Sigmoid colon (tissue), 7 donors: Measurements from ENCODE around the gene HSPA1B. TPM values are rescaled to one million over a fixed set of nuclear protein-coding genes. Genes with fewer than 3 reads are reported as not detected.

Experiments used
- DNase-seq: peaks from one replicate; pipeline ENCODE4 v3.0.0-alpha.2; 2019
- H3K27ac ChIP-seq, 4 donors: fragments of 200-600 bp; sonication (generic); one replicate each; pipeline ENCODE4 v1.5.1; 2016 to 2019; ENCODE audit warnings: mild to moderate bottlenecking in 1 of 4
- H3K27me3 ChIP-seq, 3 donors: fragments of 200-600 bp; sonication (generic); one replicate each; pipeline ENCODE4 v1.5.1; 2019; ENCODE audit warnings: mild to moderate bottlenecking in 1 of 3
- H3K36me3 ChIP-seq, 4 donors: fragments of 200-600 bp; sonication (generic); one replicate each; pipeline ENCODE4 v1.5.1; 2016 to 2019
- H3K4me1 ChIP-seq, 4 donors: fragments of 200-600 bp; sonication (generic); one replicate each; pipeline ENCODE4 v1.5.1; 2017 to 2019
- H3K4me3 ChIP-seq, 4 donors: fragments of 200-600 bp; sonication (generic); one replicate each; pipeline ENCODE4 v1.5.1; 2017 to 2019; ENCODE audit warnings: mild to moderate bottlenecking in 2 of 4, moderate library complexity in 1 of 4
- H3K9me3 ChIP-seq, 4 donors: fragments of 200-600 bp in 3 of 4; sonication (generic) in 3 of 4; one replicate each; pipeline versions ENCODE4 v1.5.1 to v1.6.1; 2013 to 2019
- EP300 ChIP-seq, 4 donors: sonication (generic); formaldehyde crosslinking; IDR thresholded peaks; one replicate each; pipeline ENCODE4 v1.6.1; 2017; ENCODE audit warnings: antibody characterized with exemption in 4 of 4
- POLR2A ChIP-seq, 2 donors: fragments of 450-650 bp; IDR thresholded peaks; one replicate each; pipeline ENCODE4 v1.6.1; 2016; ENCODE audit warnings: antibody characterized with exemption in 2 of 2, mild to moderate bottlenecking in 2 of 2, moderate library complexity in 2 of 2
- POLR2AphosphoS5 ChIP-seq, 4 donors: sonication (generic); formaldehyde crosslinking; IDR thresholded peaks; one replicate each; pipeline ENCODE4 v1.6.1; 2017; ENCODE audit warnings: antibody characterized with exemption in 4 of 4
- WGBS, 2 donors: extraction: QIAGEN DNeasy Blood & Tissue Kit; methylation state at CpG; one replicate each; pipeline ENCODE4 v1.1.7; 2013; 5-methylcytosine and 5-hydroxymethylcytosine counted together
- intact Hi-C: fragments of 100-400 bp; cut with DNase I; formaldehyde crosslinking; loops from one replicate; pipeline ENCODE4 v1.15.1; 2023
- polyA plus RNA-seq, 3 donors: library from polyadenylated mRNA; stranded (reverse); fragments of 200-250 nt; gene quantifications; one replicate each; pipeline ENCODE4 v1.2.3, GENCODE V29; 2013
- total RNA-seq, 4 donors: library from RNA; depleted of rRNA; stranded (reverse); fragments of >200 nt; gene quantifications; one replicate each; pipeline ENCODE4 v1.1.0, GENCODE V29; 2016
- TF ChIP-seq, protein P1 (sequence below), 4 experiments: fragments of 450-650 bp in 3 of 4; fragments of 200-600 bp in 1 of 4; IDR thresholded peaks; one replicate each; pipeline ENCODE4 v1.5.1; 2016 to 2019; ENCODE audit warnings: antibody characterized with exemption in 4 of 4, mild to moderate bottlenecking in 3 of 4, moderate library complexity in 2 of 4
- donor health status: healthy with polysubstance abuse.
- donor health status: Bipolar disorder and iron deficiency.
- donor health status: healthy.

The HSPA1B gene
- total and polyA plus RNA-seq, 7 donors = 63.1 to 237 (median 104) TPM

DNA sequence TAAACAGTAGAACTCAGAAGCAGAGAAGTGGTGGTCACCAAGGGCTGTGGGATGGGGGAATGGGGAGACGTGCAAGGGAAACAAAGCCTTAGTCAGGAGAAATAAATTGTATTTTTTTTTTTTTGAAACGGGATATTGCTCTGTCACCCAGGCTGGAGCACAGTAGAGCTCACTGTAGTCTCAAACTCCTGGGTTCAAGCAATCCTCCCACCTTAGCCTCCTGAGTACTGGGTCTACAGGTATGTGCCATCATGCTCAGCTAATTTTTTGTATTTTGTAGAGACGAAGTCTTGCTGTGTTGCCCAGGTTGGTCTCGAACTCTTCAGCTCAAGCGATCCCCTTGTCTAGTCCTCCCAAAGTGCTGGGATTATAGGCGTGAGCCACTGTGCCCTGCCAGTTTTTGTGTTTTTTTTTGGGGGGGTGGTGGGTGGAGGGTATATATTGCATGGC, 3.4 kb downstream of the HSPA1B start:
- WGBS, 2 donors = 21 to 53% methylated on average over 6 of the region's 6 CpGs
- DNase-seq = no peak
- TF ChIP-seq, protein P1, sequence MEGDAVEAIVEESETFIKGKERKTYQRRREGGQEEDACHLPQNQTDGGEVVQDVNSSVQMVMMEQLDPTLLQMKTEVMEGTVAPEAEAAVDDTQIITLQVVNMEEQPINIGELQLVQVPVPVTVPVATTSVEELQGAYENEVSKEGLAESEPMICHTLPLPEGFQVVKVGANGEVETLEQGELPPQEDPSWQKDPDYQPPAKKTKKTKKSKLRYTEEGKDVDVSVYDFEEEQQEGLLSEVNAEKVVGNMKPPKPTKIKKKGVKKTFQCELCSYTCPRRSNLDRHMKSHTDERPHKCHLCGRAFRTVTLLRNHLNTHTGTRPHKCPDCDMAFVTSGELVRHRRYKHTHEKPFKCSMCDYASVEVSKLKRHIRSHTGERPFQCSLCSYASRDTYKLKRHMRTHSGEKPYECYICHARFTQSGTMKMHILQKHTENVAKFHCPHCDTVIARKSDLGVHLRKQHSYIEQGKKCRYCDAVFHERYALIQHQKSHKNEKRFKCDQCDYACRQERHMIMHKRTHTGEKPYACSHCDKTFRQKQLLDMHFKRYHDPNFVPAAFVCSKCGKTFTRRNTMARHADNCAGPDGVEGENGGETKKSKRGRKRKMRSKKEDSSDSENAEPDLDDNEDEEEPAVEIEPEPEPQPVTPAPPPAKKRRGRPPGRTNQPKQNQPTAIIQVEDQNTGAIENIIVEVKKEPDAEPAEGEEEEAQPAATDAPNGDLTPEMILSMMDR (IDR thresholded peaks at IDR 0.05) = no peak
- peak in 1 of 4 donors; percentile 17 for TF ChIP-seq POLR2AphosphoS5 (IDR thresholded peaks at IDR 0.05)
- Histone ChIP-seq H3K4me3 (peak overlapping the region; percentile 56 to 65 (median 59)), H3K9me3 (no peaks in the 10 kb centered on the region), H3K27ac (peak overlapping the region; percentile 75 to 96 (median 94)), H3K4me1 (peaks cover 0 to 44% (median 40%) of the 10 kb centered on the region in 4 donors), H3K27me3 (no peaks in the 10 kb centered on the region), H3K36me3 (no peaks in the 10 kb centered on the region)
- intact Hi-C loops = loop anchor here (1.0 to 10.0 kb wide), 5 partner anchors 35 to 286 kb away; partner anchors contain the start of genes ATP6V1G2, DDAH2, DDX39B and NELFE

DNA sequence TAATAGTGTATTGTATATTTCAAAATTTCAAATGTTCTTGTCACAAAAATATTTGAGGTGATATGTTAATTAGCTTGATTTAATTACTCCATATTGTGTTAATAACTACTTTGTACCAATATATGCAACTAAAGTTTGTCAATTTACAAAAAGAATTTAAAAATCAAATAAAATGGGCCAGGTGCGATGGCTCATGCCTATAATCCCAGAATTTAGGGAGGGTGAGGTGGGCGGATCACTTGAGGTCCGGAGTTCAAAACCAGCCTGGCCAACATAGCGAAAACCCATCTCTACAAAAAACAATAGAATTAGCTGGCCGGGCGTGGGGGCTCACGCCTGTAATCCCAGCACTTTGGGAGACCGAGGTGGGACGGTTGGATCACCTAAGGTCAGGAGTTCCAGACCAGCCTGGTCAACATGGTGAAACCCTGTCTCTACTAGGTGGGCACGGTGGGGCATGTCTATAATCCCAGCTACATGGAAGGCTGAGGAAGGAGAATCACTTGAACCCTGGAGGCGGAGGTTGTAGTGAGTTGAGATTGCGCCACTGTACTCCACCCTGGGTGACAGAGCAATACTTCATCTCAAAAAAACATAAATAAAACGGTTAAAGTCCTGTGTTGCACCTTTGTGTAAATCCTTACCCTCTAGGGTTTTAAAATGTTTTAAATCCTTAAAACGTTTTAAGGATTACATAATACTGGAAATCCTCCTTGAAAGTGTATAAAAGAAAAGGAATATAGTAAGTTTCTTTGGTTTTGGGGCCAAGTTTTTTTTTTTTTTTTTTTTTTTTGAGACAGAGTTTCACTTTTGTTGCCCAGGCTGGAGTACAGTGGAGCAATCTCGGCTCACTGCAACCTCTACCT, 4.0 kb downstream of the HSPA1B start:
- Histone ChIP-seq H3K27me3 (no peaks in the 10 kb centered on the region), H3K4me3 (peak overlapping the region; percentile 56 to 65 (median 59)), H3K4me1 (peaks cover 0 to 44% (median 40%) of the 10 kb centered on the region in 4 donors), H3K9me3 (no peaks in the 10 kb centered on the region), H3K27ac (peak overlapping the region; percentile 75 to 96 (median 94)), H3K36me3 (peaks cover 0 to 1% (median 0%) of the 10 kb centered on the region in 4 donors)
- intact Hi-C loops = loop anchor here (2.0 to 10.0 kb wide), 3 partner anchors 103 to 287 kb away; partner anchors contain the start of genes ATP6V1G2, DDAH2, DDX39B and NELFE
- 40 to 81% methylated on average over 15 of the region's 15 CpGs for WGBS, 2 donors
- no peak for DNase-seq
- TF ChIP-seq POLR2AphosphoS5 (IDR thresholded peaks at IDR 0.05) = peak in 1 of 4 donors; percentile 29
- TF ChIP-seq, protein P1 (IDR thresholded peaks at IDR 0.05) = no peak

DNA sequence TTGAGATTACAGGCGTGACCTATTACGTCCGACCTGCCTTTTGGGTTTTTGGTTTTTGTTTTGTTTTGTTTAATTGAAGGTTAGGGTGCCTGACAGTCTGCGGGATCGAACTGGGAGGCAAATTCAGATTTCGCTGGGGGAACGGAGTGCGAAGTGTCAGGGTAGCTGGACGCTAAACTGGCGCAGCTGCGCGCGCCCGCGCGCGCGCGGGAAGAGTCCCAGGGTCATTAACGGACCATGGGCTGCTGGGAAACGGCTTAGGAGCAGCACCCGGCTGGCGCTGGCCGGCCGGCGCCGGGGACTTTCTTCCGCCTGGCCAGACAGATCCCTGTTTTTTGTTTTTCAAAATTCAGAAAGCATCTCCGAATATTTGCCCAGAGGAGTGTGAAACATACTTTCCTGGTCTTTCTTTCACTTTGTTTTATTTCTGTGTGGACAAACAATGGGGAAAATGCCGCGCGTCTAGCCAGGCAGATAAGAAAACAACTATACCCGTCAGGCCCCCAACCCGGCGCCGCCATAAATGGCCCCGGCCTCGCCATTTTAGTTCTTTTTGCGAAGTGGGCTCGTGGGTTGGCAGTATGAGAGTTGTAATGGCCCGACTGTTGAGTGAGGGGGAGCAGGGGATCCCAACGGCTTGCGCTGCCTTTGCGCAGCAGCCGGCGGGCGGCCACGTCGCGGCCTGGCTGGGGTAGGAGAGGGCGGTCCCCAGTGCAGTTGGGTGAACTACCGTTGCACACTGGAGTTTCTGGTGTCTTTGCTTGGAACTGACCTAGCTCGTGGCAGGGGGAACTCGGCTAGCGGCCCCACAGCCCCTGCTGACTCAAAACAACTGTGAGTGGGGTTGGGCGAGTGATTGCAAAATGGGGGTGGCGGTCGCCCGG, 7.1 kb downstream of the HSPA1B start:
- peaks cover 0 to 67% (median 59%) of the 10 kb centered on the region in 4 donors for H3K4me1 ChIP-seq
- H3K9me3 ChIP-seq = no peaks in the 10 kb centered on the region
- peak overlapping the region; percentile 63 to 85 (median 74) for H3K4me3 ChIP-seq
- peak; percentile 93 for DNase-seq
- peak overlapping the region; percentile 90 to 96 (median 94) for H3K27ac ChIP-seq
- no peaks in the 10 kb centered on the region for H3K27me3 ChIP-seq
- TF ChIP-seq POLR2A (IDR thresholded peaks at IDR 0.05) (peak; percentile 42 to 70), POLR2AphosphoS5 (IDR thresholded peaks at IDR 0.05) (peak; percentile 65 to 85 (median 80)), EP300 (IDR thresholded peaks at IDR 0.05) (peak in 2 of 4 donors; percentile 55 to 59)
- TF ChIP-seq, protein P1 (IDR thresholded peaks at IDR 0.05) = no peak
- H3K36me3 ChIP-seq = peaks cover 14 to 31% (median 21%) of the 10 kb centered on the region in 4 donors
- intact Hi-C loops = loop anchor here (1.0 to 10.0 kb wide), 3 partner anchors 28 to 290 kb away; partner anchors contain the start of genes ATP6V1G2, DDX39B, NELFE and NEU1
- WGBS, 2 donors = 0 to 1% methylated on average over 59 of the region's 59 CpGs

DNA sequence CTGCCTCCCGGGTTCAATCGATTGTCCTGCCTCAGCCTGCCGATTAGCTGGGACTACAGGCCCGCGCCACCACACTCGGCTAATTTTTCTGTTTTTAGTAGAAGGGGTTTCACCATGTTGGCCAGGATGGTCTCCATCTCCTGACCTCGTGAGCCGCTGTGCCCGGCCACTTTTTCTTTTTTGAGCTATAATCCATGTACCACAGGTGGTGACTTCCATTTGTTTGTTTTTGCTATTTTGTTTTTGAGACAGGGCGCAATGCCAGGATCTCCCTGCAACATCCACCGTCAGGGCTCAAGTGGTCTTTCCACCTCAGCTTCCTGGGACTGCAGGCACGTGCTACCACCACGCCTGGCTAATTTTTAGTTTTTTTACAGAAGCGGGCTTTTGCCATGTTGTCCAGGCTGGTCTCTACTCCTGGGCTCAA, 8.5 kb downstream of the HSPA1B start:
- WGBS, 2 donors = 3 to 10% methylated on average over 14 of the region's 14 CpGs
- peaks cover 0 to 61% (median 53%) of the 10 kb centered on the region in 4 donors for H3K4me1 ChIP-seq
- H3K9me3 ChIP-seq = no peaks in the 10 kb centered on the region

More for the DNA sequence above, 8.5 kb downstream of the HSPA1B start:
- TF ChIP-seq POLR2A (IDR thresholded peaks at IDR 0.05) (no peak), POLR2AphosphoS5 (IDR thresholded peaks at IDR 0.05) (no peak), EP300 (IDR thresholded peaks at IDR 0.05) (no peak)
- TF ChIP-seq, protein P1 (IDR thresholded peaks at IDR 0.05) = no peak
- Histone ChIP-seq H3K36me3 (peaks cover 18 to 46% (median 32%) of the 10 kb centered on the region in 4 donors), H3K27ac (peak overlapping the region; percentile 90 to 96 (median 94)), H3K27me3 (no peaks in the 10 kb centered on the region), H3K4me3 (peak overlapping the region in 3 of 4 donors; percentile 66 to 85 (median 83))
- DNase-seq = no peak
- intact Hi-C loops = loop anchor here (2.0 to 10.0 kb wide), 3 partner anchors 61 to 291 kb away; partner anchors contain the start of genes ATP6V1G2, DDX39B, EHMT2 and NELFE
